CD4-positive, alpha-beta T cell treated with Interleukin-15 for 4 hours (primary cell): ENCODE results near the gene UBE2E2.

Experiments used
- DNase-seq: peaks from one replicate; pipeline ENCODE4 v3.0.0-alpha.2; 2020; ENCODE audit warnings: low spot score

Gene UBE2E2

GRCh38 chr3:23276913-23277658 lies 74.0 kb downstream of the UBE2E2 start:
- DNase-seq: no peak

- DNase-seq: no peak
Measured at GRCh38 chr3:23277688-23278087, 74.6 kb downstream of the UBE2E2 start.

- DNase-seq: no peak
Measured at GRCh38 chr3:23283625-23284024, 80.5 kb downstream of the UBE2E2 start.

- DNase-seq: no peak
Measured at GRCh38 chr3:23288286-23288685, 85.2 kb downstream of the UBE2E2 start.

GRCh38 chr3:23288715-23289114 lies 85.6 kb downstream of the UBE2E2 start:
- DNase-seq: no peak

- no peak for DNase-seq
Measured at GRCh38 chr3:23292432-23292831, 89.3 kb downstream of the UBE2E2 start.

GRCh38 chr3:23294770-23295387 lies 91.8 kb downstream of the UBE2E2 start:
- no peak for DNase-seq

- no peak for DNase-seq
Measured at GRCh38 chr3:23301819-23302218, 98.7 kb downstream of the UBE2E2 start.

GRCh38 chr3:23302271-23302670 lies 99.1 kb downstream of the UBE2E2 start:
- no peak for DNase-seq

- no peak for DNase-seq
Measured at GRCh38 chr3:23303601-23304217, 100.6 kb downstream of the UBE2E2 start.

GRCh38 chr3:23304424-23304823 lies 101.3 kb downstream of the UBE2E2 start:
- no peak for DNase-seq

GRCh38 chr3:23308986-23309625 lies 106.0 kb downstream of the UBE2E2 start:
- DNase-seq: no peak

GRCh38 chr3:23312866-23313265 lies 109.7 kb downstream of the UBE2E2 start:
- DNase-seq: no peak

- no peak for DNase-seq
Measured at GRCh38 chr3:23314981-23315762, 112.0 kb downstream of the UBE2E2 start.

GRCh38 chr3:23316924-23317323 lies 113.8 kb downstream of the UBE2E2 start:
- DNase-seq: no peak

- DNase-seq: no peak
Measured at GRCh38 chr3:23319366-23320312, 116.5 kb downstream of the UBE2E2 start.

- no peak for DNase-seq
Measured at GRCh38 chr3:23320586-23321570, 117.8 kb downstream of the UBE2E2 start.

- peak; percentile 2 for DNase-seq
Measured at GRCh38 chr3:23324745-23325144, 121.6 kb downstream of the UBE2E2 start.

GRCh38 chr3:23325466-23326065 lies 122.4 kb downstream of the UBE2E2 start:
- no peak for DNase-seq
